K562 (cell line): ENCODE data around the gene N4BP3. TPM values are rescaled to one million over a fixed set of nuclear protein-coding genes. Genes with fewer than 3 reads are reported as not detected.
A peak's percentile ranks its signal among the peaks of the same experiment; 100 is the strongest.

ENCODE experiments used
- CCAR2 ChIP-seq: fragments of 200-400 bp; formaldehyde crosslinking; IDR thresholded peaks from 2 replicates; pipeline ENCODE4 v1.6.1; 2017; ENCODE audit warnings: mild to moderate bottlenecking, low read depth, low read length
- NR1H2 ChIP-seq: sonication (generic); formaldehyde crosslinking; IDR thresholded peaks from 2 replicates; pipeline ENCODE4 v1.4.0; 2020; ENCODE audit warnings: mild to moderate bottlenecking, missing genetic modification reagents
- PHF8 ChIP-seq: fragments of 200-600 bp; sonication (generic); IDR thresholded peaks from 2 replicates; pipeline ENCODE4 v1.6.1; 2012; ENCODE audit warnings: mixed run types, mild to moderate bottlenecking, inconsistent platforms, low read length, moderate library complexity, borderline replicate concordance
- SMAD2 ChIP-seq: fragments of 150-350 bp; IDR thresholded peaks from 2 replicates; pipeline ENCODE4 v1.6.1; 2014; ENCODE audit warnings: low read depth, mild to moderate bottlenecking, low read length
- STAG1 ChIP-seq: sonication (generic); formaldehyde crosslinking; IDR thresholded peaks from 2 replicates; pipeline ENCODE4 v1.5.0; 2020; ENCODE audit warnings: missing genetic modification reagents, borderline replicate concordance
- TFE3 ChIP-seq: fragments of 450-650 bp; formaldehyde crosslinking; IDR thresholded peaks from 2 replicates; pipeline ENCODE4 v1.4.0; 2020; ENCODE audit warnings: mild to moderate bottlenecking, mixed read lengths
- ZHX1 ChIP-seq: fragments of 150-350 bp; conservative IDR thresholded peaks from 2 replicates; pipeline ENCODE4 v1.6.1; 2014; ENCODE audit warnings: low read length
- ZNF318 ChIP-seq, 2 experiments: fragments of 450-650 bp; IDR thresholded peaks; 2 replicates each; pipeline ENCODE4 v1.6.1; 2016; ENCODE audit warnings: mild to moderate bottlenecking in 2 of 2, borderline replicate concordance in 1 of 2, low read depth in 1 of 2, moderate library complexity in 1 of 2
- ZNF518B ChIP-seq: fragments of 250-450 bp; sonication (Bioruptor Pico); IDR thresholded peaks from 2 replicates; pipeline ENCODE4 v1.5.0; 2021; ENCODE audit warnings: mild to moderate bottlenecking, moderate library complexity
- polyA plus RNA-seq, 8 experiments: library from polyadenylated mRNA; depleted of rRNA in 4 of 8; stranded (reverse) in 5 of 8; unstranded in 3 of 8; fragments of >200 nt; fragmentation: Nextera tagmentation in 2 of 8; fragmentation: Illumina TruSeq in 1 of 8; extraction: Ambion mirVana in 2 of 8; extraction: Trizol in 1 of 8; gene quantifications; 2 replicates each; pipeline versions ENCODE4 v1.2.1 to v1.2.3, GENCODE V29; 2011 to 2014; ENCODE audit warnings: inconsistent platforms in 1 of 8, missing spikeins in 1 of 8
- total RNA-seq, 7 experiments: library from RNA; depleted of rRNA in 6 of 7; stranded (reverse); fragments of >200 nt in 6 of 7; fragmentation: Illumina TruSeq in 2 of 7; extraction: Trizol in 2 of 7; gene quantifications; 2 replicates each; pipeline versions ENCODE4 v1.2.1 to v1.2.3, GENCODE V29; 2011 to 2021; ENCODE audit warnings: low replicate concordance in 1 of 7

N4BP3 gene
- total and polyA plus RNA-seq, 9 of the 15 experiments (the other 6 are each of a cell fraction or from before 2014, with no cell fraction given): 0.06 to 7.0 (median 2.4) TPM

- TF ChIP-seq ZNF518B (CRISPR knock-in tag) (no peak), ZHX1 (no peak), ZNF318 (IDR thresholded peaks at IDR 0.05; ENCODE audit: borderline replicate concordance in 1 of 2, low read depth in 1 of 2) (no peak), STAG1 (CRISPR knock-in tag) (no peak), PHF8 (peak; percentile 85), CCAR2 (no peak), SMAD2 (no peak), TFE3 (CRISPR knock-in tag) (no peak), NR1H2 (no peak)
Observed at GRCh38 chr5:178130576-178131445, 17.5 kb downstream of the N4BP3 start, which contains the start of gene RMND5B (continued).
